Fibroblast of upper back skin (primary cell): ENCODE data around the gene PRXL2B.
"Not testable (repeated sequence)": the region's sequence is repeated elsewhere in the genome, so short reads cannot be mapped to it uniquely, and the experiment has no call there.

Experiments
- DNase-seq: peaks from one replicate; pipeline ENCODE4 v3.0.0-alpha.2; 2013

PRXL2B gene

GRCh38 chr1:2586154-2587070, at the start of gene PRXL2B:
Gene PRXL2B (plus strand): TSS chr1:2586777. CDS start chr1:2586886, 109 bp downstream.
- peak; percentile 99 for DNase-seq

GRCh38 chr1:2537784-2538115, 48.8 kb upstream of the PRXL2B start:
- no peak for DNase-seq

GRCh38 chr1:2538376-2538775, 48.2 kb upstream of the PRXL2B start:
- no peak for DNase-seq

DNA sequence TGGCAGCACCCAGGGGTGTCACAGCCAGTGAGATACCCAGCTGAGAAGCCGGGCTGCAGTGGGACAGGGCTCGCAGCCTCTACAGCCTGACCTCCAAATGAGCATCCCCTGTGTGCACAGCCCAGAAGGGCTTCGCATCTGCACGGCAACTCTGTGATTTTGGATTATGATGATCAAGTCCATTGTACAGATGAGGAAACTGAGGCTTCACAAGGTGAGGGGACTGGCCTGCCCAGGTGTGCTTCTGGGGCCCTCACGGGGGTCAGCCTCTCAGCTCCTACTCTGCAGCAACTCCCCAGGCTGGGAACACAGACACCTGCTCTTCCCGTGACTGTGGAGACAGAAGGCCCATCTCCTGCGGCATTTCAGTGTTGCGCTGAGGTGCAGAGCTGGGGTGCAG, 47.7 kb upstream of the PRXL2B start:
- DNase-seq = no peak

DNA sequence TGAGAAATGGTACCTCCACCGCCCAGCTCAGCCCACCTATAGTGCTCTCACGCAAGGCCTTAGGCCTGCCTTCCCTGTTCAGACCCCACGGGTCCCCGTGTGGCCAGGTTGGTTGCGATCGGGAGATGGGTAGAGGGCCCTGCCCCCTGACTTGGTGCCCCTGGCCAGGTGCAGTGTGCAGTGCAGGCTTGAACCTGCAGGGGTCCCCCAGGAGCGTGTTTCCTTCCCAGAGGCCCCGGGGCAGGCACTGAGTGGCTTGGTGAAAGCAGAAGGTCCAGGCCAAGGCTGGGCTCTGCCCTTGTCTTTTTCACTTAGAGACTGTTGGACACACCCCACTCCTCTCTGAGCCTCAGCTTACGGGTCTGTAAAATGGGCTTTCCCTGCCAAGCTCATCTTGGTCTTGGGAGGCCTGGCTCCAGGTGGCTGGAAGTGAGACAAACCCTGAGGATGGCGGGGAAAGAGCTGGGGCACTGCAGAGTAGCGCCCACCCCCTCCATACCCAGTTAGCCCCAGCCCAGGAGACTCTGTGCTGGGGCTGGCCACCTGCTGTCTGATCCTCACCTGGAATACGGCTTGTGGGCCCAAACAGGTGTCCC, 47.2 kb upstream of the PRXL2B start:
- DNase-seq = no peak

DNA sequence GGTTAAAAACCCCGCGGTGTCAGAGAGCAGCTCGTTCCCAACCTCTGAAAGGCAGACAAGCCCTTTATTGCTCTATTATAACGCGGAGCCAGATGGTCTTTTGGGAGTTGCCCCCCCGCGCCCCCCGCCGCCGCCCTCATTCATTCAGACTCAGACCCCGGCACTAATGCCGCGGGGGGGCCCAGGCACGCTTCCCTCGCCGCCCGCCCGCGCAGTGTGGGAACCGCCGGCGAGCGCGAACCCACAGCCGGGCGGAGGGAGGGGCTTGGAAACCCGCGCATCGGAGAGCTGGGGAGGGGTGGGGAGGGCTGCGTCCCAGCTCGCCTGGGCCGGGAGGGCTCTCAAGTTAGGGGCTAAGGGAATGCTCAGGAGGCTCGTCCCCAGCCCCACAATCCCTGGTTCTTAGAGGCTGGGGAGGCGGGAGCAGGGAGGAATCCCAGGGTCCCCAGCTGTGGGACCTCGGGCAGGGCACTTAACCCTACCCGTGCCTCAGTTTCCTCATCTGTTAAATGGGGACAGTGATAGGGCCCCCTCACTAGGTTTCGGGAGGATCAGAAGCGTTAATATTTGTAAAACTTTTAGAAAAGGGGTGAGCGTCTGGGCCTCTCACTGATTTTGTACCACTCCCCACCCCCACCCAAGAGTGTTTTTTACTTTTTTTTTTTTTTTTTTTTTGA, 45.6 kb upstream of the PRXL2B start:
- no peak for DNase-seq

DNA sequence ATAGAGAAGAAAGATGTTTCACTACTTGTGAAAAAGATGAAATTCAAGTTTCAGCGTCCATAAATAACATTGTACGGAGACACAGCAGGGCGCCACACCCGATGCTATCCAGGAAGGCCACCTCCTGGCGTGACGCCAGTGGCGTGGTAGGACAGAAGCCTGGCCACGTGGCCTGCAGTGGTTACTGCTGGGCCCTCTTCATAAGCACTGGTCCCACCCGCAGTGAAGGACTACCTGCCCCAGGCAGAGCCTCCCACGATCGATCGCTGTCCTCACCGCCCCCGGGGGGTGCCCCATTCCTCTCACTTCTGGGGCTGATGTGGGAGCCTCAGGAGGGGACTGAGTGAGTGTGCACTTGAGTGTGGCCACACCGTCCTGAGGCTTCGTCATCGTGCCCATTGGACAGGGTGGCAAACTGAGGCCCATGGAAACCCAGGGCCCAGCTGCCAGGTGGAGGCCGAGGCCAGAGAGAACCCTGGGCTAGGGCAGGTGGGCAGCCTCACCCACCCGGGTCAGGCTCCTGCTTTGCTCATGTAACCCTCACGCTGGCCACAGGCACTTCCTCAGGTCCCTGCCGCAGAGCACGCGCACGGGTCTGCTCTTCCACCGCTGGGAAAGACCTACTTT, 44.8 kb upstream of the PRXL2B start:
- no peak for DNase-seq

- DNase-seq = no peak
Measured at GRCh38 chr1:2542246-2542915, 44.2 kb upstream of the PRXL2B start.

DNA sequence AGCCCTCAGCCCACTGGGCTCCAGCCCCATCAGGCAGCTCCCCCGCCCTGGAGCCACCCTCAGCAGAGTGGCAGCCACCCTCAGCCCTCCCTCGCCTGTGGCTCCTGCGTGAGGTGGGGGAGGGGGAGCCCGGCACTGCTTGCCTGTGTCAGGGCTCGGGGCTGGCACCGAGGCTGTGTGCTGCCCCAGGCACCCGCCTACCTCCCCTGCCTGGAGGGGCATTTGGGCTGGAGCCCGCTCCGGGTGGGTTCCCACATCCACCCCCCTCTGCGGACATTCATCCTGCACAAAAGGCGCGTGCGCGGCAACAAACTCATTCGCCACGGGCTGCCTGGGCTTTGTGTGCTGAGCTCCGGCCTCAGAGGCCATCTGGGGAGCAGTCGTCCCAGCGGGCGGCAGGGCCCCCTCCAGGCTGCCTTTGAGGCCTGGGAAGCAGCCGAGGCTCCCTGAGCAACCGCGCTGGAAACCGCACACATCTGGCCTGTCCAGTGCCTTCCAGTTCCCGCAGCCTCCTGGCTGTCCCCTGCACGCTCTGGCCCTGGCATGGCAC, 43.0 kb upstream of the PRXL2B start:
- peak; percentile 48 for DNase-seq

DNA sequence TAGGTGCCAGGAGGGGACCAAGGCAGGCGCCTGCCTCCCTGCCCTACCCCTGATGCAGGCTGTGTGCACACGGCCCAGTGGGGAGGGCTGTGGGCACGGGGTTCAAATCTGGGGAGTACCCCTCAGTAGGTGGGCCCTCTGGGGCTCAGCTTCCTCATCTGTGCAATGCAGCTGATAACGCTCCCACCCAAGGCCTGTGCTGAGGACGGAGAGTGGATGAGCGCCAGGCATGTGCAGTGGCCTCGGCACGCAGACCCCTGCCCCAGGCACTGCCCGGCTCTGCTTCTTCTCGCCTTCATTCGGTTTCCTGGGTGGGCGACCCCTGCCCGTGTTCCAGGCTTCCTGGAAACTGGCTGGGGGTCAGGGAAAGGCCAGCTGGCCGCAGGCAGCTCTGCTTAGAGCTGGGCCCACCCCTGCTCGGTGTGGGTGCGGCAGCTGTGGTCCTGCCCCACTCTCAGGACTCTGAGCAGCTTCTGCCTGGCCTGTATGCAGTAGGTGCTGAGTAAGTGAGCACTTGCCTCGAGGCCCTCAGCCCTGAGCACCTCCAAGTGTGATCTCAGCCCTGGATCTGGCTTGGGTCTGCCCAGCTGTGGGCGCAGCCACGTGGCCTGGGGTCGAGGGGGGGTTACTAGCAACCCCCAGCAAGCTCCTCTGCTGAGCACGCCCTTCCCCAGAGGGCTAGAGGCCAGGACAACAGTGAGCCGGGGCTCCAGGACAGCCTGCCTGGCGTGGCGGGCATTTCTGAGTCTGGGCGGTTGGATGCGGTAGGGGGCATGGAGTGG, 42.3 kb upstream of the PRXL2B start:
- DNase-seq = no peak

GRCh38 chr1:2544875-2545640, 41.5 kb upstream of the PRXL2B start:
- no peak for DNase-seq

- DNase-seq = peak; percentile 56
Measured at GRCh38 chr1:2545754-2546514, 40.6 kb upstream of the PRXL2B start.

DNA sequence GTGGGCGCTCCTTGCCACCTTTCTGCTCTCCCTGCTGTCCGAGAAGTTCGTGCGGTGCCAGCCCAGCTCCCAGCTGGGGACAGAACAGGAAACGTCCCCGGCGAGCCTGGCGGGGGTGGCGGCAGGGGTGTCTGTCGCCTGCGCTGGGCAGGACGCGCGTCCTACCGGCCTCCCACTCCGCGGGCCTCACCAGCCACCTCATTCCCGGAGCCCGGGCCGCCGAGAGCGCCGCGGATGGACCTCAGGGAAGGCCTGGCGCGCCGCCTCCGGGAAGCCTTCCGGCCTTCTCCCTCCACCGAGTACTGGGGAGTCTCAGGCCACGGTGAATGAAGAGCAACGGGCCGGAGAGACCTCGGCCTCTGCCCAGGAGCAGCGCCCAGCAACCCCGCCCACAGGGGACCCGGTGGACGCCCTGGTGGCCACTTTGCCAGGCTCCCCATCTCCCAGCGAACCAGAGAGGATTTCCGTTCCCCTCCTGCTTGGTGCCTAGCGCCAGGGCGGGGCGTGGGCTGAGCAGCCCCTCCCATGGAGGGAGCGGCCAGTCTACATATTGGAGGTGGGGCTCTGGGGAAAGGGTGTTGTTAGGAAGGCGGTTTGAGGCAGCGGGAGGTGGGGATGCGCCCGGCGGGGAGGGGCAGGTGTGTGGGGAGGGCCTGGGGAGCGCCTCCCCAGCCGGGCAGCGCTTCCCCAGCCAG, 39.9 kb upstream of the PRXL2B start:
- DNase-seq = peak; percentile 55

- no peak for DNase-seq
Measured at GRCh38 chr1:2547210-2548067, 39.1 kb upstream of the PRXL2B start.

- DNase-seq = peak; percentile 48
Measured at GRCh38 chr1:2548068-2548589, 38.4 kb upstream of the PRXL2B start.

- not testable (repeated sequence) for DNase-seq
Measured at GRCh38 chr1:2549367-2550029, 37.1 kb upstream of the PRXL2B start.

DNA sequence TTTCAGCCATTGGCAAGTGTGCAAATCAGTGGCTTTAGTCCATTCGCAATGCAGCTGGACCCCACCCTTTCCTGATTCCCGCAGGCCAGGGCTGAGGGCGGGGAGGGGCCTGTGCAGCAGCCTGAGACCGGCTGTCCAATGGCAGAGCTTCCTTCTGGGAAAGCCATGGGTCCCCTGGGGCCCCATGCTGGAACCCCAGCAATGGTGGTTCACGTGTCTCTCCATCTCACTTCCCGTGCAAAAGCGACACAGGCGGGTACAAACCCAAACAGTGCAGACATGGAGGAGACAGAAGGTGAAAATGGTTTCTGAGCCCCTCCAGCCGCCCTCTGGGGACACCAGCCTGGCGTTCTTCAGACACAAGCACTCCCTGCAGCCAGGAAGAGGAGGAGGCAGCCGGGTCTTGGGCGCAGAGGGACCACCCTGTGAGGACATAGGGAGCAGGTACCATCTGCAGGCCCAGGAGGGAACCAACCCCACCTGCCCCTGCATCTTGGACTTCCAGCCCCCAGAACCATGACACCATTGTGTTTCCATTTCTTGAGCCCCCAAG, 36.2 kb upstream of the PRXL2B start:
- not testable (repeated sequence) for DNase-seq
